Activated gamma-delta T cell treated with Interleukin-2 at 50 U/mL for 16 hours (primary cell): ENCODE data around the gene KNDC1.
"Not testable (repeated sequence)": the region's sequence is repeated elsewhere in the genome, so short reads cannot be mapped to it uniquely, and the experiment has no call there.

Experiments
- DNase-seq: peaks from one replicate; pipeline ENCODE4 v3.0.0-alpha.2; 2020

KNDC1 gene

GRCh38 chr10:133125901-133126300 lies 34.1 kb upstream of the KNDC1 start:
- no peak for DNase-seq

DNA sequence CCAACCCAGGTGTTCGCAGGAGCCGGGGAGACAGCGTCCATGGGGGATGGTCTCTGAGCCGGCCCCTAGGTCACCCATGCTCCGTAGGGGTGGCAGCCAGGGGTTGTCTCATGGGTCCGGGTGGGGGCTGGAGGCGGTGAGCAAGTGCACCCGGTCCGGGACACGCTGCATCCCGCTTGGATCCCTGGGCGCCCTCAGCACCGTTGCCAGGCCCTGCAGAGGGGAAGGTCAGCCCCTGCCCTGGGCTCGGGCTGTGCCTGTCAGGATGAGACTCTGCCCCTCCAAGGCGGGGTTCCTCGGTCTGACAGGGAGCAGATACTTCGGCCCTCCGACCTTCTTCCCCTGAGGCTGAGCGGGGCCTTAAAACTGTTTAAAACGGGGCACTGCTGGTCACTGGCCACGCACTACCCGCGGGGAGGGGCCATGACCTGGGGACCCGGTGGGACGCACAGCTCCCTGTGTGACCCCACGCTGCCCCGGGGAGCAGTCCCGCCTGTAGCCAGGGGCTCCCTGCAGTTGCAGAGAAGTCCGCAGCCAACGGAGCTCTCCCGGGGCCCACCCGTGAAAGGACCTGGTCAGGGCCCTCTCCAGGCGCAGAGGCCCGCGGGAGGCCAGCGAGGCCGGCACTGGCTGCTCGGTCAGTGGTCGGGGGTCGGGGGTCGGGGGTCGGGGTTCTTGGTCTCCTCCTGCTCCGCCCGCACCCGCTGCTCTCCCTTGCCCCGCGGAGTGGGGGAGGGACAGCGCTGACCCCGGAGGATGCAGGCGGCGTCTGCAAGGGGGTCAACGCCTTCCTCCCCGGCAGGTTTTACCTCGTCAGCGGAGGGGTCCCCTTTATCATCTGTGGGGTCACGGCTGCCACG lies 33.4 kb upstream of the KNDC1 start:
- DNase-seq: no peak

GRCh38 chr10:133127291-133128125 lies 32.5 kb upstream of the KNDC1 start:
- no peak for DNase-seq

DNA sequence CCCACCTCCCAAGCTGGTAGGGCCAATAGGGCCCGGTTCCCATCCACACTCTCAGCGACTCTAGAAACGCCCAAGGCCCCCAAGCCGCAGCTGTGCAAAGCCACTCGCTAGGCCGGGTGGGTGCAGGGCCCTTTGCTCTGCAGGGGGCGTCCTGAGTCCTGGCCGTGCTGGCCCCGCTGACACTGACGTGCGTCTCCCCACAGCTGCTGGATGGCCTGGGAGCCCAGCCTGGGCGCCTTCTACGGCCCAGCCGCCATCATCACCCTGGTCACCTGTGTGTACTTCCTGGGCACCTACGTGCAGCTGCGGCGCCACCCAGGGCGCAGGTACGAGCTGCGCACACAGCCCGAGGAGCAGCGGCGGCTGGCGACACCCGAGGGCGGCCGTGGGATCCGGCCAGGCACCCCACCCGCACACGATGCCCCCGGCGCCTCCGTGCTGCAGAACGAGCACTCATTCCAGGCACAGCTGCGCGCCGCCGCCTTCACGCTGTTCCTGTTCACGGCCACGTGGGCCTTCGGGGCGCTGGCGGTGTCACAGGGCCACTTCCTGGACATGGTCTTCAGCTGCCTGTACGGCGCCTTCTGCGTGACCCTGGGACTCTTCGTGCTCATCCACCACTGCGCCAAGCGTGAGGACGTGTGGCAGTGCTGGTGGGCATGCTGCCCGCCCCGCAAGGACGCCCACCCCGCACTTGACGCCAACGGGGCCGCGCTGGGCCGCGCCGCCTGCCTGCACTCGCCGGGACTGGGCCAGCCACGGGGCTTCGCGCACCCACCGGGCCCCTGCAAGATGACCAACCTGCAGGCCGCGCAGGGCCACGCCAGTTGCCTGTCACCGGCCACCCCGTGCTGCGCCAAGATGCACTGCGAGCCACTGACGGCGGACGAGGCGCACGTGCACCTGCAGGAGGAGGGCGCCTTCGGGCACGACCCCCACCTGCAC lies 31.6 kb upstream of the KNDC1 start:
- no peak for DNase-seq

DNA sequence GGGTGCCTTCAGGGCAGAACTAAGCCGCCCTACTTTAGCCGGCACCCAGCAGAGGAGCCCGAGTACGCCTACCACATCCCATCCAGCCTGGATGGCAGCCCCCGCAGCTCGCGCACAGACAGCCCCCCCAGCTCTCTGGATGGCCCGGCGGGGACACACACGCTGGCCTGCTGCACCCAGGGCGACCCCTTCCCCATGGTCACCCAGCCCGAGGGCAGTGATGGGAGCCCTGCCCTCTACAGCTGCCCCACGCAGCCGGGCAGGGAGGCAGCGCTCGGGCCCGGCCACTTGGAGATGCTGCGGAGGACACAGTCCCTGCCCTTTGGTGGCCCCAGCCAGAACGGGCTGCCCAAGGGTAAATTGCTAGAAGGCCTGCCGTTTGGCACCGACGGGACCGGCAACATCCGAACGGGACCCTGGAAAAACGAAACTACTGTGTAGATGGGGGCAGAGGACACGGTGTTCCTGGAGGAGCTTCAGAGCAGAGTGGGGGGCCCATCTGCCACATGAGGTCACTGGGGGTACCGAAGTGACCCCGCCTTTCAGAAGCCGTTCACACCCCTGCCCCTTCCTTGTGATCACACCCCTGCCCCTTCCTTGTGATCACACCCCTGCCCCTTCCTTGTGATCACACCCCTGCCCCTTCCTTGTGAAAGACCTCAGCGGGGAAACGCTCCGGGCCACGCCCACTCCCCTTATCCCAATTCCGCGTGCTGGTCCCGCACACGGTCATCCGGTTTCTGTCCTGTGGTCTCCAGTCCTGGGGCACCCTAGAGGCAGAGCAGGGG lies 30.8 kb upstream of the KNDC1 start:
- no peak for DNase-seq

GRCh38 chr10:133129859-133130495 lies 30.0 kb upstream of the KNDC1 start:
- DNase-seq: no peak

GRCh38 chr10:133130602-133131001 lies 29.4 kb upstream of the KNDC1 start:
- DNase-seq: no peak

DNA sequence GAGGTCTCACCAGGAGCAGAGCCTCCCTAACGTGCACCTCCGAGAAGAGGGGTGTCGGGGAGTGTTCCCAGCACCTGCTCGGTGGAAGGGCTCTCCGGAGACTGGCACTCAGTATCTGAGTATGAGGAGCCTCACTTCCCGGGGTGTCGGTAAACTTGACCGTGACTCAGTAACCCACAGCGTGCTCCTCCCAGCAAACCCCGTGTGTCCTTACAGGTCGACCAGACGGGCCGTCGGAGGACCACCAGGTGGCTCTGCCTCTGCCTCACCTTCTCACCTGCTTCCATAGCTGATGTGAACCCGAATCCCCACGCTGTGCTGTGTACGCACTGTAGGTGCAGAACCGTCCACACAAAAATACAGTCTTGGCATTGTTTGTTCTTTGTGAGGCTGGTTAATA lies 29.0 kb upstream of the KNDC1 start:
- no peak for DNase-seq

DNA sequence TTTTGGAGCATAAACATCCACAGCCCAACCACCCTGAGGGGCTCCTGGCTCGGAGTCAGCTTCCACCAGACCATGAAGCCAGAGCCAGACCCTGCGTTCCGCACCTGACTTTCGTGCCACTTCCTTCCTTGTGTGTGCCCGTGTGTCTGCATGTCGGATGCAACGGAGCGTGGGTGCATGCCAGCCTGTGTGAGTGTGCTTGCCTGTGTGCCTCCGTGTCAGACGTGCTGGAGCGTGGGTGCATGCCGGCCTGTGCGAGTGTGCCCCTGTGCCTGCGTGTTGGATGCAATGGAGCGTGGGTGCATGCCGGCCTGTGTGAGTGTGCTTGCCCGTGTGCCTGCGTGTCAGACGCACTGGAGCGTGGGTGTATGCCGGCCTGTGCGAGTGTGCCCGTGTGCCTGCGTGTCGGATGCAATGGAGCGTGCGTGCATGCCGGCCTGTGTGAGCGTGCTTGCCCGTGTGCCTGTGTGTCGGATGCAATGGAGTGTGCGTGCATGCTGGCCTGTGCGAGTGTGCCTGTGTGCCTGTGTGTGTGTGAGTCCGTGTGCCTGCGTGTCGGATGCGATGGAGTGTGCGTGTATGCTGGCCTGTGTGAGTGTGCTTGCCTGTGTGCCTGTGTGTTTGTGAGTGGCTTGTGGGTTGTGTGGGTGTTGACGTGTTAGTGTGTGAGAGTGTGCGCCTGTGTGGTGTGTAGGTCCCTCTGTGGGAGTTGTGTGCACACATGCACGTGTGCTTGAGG lies 28.1 kb upstream of the KNDC1 start:
- DNase-seq: no peak

- DNase-seq: no peak
Measured at GRCh38 chr10:133132473-133133291, 27.3 kb upstream of the KNDC1 start.

GRCh38 chr10:133133471-133134231 lies 26.4 kb upstream of the KNDC1 start:
- no peak for DNase-seq

DNA sequence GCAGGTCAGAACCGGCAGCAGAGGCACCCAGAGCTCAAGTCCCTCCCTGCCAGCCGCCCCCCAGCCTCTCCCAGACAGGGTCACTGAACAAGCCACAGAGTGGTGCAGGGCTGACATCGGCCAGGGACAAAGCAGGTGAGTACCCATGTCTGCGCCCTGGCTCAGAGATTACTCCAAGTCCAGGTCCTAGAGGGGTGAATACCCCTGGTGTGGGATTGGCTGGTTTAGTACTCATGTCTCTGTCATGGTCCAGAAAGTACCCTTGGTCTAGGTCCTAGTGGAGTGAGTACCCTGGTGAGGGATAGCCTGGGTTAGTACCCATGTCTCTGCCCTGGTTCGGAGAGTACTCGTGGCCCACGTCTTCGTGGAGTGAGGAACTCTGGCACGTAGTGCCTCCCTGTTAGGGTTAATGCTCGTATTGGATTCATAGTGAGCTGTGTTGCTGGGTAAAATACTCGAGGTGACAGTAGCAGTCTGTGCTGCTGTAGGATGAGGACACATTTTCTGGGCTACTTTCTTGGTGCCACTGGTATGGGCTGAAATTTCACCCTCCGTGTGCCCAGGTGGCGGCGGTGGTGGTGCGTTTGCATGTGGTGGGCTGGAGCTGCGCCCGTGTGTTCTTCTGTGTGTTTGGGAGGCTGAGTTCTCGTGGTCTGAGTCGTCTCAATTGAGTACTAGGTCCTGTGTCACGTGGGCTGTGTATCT lies 25.5 kb upstream of the KNDC1 start:
- no peak for DNase-seq

DNA sequence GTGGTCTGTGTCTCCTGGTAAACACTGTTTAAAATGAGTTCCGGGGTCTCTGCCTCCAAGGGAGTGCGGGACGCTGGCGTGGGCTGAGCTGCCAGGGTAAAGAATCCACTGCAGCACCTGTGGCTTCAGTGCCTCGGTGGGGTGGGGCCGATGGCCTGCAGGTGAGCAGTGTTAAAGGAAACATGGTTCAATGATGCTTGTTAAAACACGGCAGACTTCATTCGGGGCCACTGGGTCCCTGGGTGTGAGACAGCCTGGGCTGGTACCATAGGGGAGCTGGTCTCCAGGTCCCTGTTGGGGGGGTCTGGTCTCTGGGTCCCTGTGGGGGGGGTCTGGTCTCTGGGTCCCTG lies 24.9 kb upstream of the KNDC1 start:
- DNase-seq: no peak

DNA sequence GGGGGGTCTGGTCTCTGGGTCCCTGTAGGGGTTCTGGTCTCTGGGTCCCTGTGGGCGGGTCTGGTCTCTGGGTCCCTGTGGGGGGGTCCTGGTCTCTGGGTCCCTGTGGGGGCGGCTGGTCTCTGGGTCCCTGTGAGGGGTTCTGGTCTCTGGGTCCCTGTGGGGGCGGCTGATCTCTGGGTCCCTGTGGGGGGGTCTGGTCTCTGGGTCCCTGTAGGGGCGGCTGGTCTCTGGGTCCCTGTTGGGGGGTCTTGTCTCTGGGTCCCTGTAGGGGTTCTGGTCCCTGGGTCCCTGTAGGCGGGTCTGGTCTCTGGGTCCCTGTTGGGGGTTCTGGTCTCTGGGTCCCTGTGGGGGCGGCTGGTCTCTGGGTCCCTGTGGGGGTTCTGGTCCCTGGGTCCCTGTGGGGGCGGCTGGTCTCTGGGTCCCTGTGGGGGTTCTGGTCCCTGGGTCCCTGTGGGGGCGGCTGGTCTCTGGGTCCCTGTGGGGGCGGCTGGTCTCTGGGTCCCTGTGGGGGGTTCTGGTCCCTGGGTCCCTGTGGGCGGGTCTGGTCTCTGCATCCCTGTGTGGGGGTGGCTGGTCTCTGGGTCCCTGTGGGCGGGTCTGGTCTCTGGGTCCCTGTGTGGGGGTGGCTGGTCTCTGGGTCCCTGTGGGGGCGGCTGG lies 22.4 kb upstream of the KNDC1 start:
- DNase-seq: not testable (repeated sequence)

GRCh38 chr10:133139551-133140065 lies 20.4 kb upstream of the KNDC1 start:
- no peak for DNase-seq

- no peak for DNase-seq
Measured at GRCh38 chr10:133140417-133141143, 19.4 kb upstream of the KNDC1 start.
